K562 (cell line): ENCODE measurements around the gene ERGIC1. TPM values are rescaled to one million over a fixed set of nuclear protein-coding genes. Genes with fewer than 3 reads are reported as not detected.

ENCODE experiments used
- ETV6 ChIP-seq, 3 experiments: fragments of 150-350 bp in 1 of 3; sonication (generic) in 1 of 3; formaldehyde crosslinking in 1 of 3; IDR thresholded peaks; 2 replicates each; pipeline versions ENCODE4 v1.6.1 to v1.8.0; 2014 to 2022; ENCODE audit warnings: borderline replicate concordance in 2 of 3, low read depth in 2 of 3, antibody characterized with exemption in 1 of 3, low read length in 1 of 3, mild to moderate bottlenecking in 1 of 3, missing genetic modification reagents in 1 of 3
- GATAD2B ChIP-seq: fragments of 450-650 bp; IDR thresholded peaks from 2 replicates; pipeline ENCODE4 v1.6.1; 2017; ENCODE audit warnings: mild to moderate bottlenecking, borderline replicate concordance
- HDAC6 ChIP-seq: IDR thresholded peaks from 2 replicates; pipeline ENCODE4 v1.6.1; 2012; ENCODE audit warnings: low read depth, mild to moderate bottlenecking, control low read depth, inconsistent platforms, low read length, moderate library complexity
- KAT8 ChIP-seq: fragments of 450-650 bp; IDR thresholded peaks from 2 replicates; pipeline ENCODE4 v1.6.1; 2016; ENCODE audit warnings: low read depth, mild to moderate bottlenecking
- KLF10 ChIP-seq: fragments of 250-450 bp; sonication (Bioruptor Pico); IDR thresholded peaks from 2 replicates; pipeline ENCODE4 v1.6.1; 2021; ENCODE audit warnings: matching md5 sums
- NRF1 ChIP-seq, 2 experiments: fragments of 450-650 bp; IDR thresholded peaks in 1 of 2; conservative IDR thresholded peaks in 1 of 2; 2 replicates each; pipeline ENCODE4 v1.6.1; 2014; ENCODE audit warnings: mild to moderate bottlenecking in 2 of 2
- POLR2AphosphoS2 ChIP-seq: IDR thresholded peaks from 2 replicates; pipeline ENCODE4 v1.6.1; 2012; ENCODE audit warnings: low read length, improper control_type of control experiment
- POLR2B ChIP-seq: fragments of 450-650 bp; IDR thresholded peaks from 2 replicates; pipeline ENCODE4 v1.6.1; 2018; ENCODE audit warnings: low read depth; ENCODE audit not compliant: partially characterized antibody
- PRDM10 ChIP-seq: fragments of 450-650 bp; IDR thresholded peaks from 2 replicates; pipeline ENCODE4 v1.6.1; 2018; ENCODE audit not compliant: partially characterized antibody
- SMARCA5 ChIP-seq: fragments of 450-650 bp; IDR thresholded peaks from 2 replicates; pipeline ENCODE4 v1.6.1; 2016
- SRF ChIP-seq, 2 experiments: fragments of 250-450, 450-650 bp in 1 of 2; sonication (Bioruptor Pico) in 1 of 2; sonication (generic) in 1 of 2; formaldehyde crosslinking; IDR thresholded peaks; 2 replicates each; pipeline versions ENCODE4 v1.5.0 to v1.5.1; 2020 to 2022; ENCODE audit warnings: mild to moderate bottlenecking in 1 of 2, missing genetic modification reagents in 1 of 2
- TCF7L2 ChIP-seq: fragments of 150-350 bp; IDR thresholded peaks from 2 replicates; pipeline ENCODE4 v1.6.1; 2016; ENCODE audit warnings: low read depth, mild to moderate bottlenecking, low read length, moderate library complexity
- TOE1 ChIP-seq, 2 experiments: fragments of 450-650 bp in 1 of 2; sonication (generic) in 1 of 2; formaldehyde crosslinking in 1 of 2; IDR thresholded peaks; 2 replicates each; pipeline versions ENCODE4 v1.7.1 to v1.8.0; 2016 to 2022; ENCODE audit warnings: borderline replicate concordance in 2 of 2, mild to moderate bottlenecking in 2 of 2, antibody characterized with exemption in 1 of 2, inconsistent platforms in 1 of 2, low read depth in 1 of 2, missing genetic modification reagents in 1 of 2, moderate library complexity in 1 of 2
- ZC3H11A ChIP-seq: IDR thresholded peaks from 2 replicates; pipeline ENCODE4 v1.6.1; 2012; ENCODE audit warnings: low read depth, low read length, improper control_type of control experiment
- ZFPM2 ChIP-seq: fragments of 250-450 bp; sonication (Bioruptor Pico); IDR thresholded peaks from 2 replicates; pipeline ENCODE4 v1.5.1; 2022; ENCODE audit warnings: mild to moderate bottlenecking
- ZNF124 ChIP-seq: sonication (generic); formaldehyde crosslinking; IDR thresholded peaks from 2 replicates; pipeline ENCODE4 v1.8.1; 2022; ENCODE audit warnings: missing genetic modification reagents
- ZNF239 ChIP-seq: fragments of 250-450 bp; sonication (Bioruptor Pico); IDR thresholded peaks from 2 replicates; pipeline ENCODE4 v1.4.0; 2020; ENCODE audit warnings: mild to moderate bottlenecking
- ZNF586 ChIP-seq: fragments of 450-650 bp; formaldehyde crosslinking; conservative IDR thresholded peaks from 2 replicates; pipeline ENCODE4 v1.4.0; 2020; ENCODE audit warnings: mild to moderate bottlenecking, moderate library complexity
- polyA plus RNA-seq, 8 experiments: library from polyadenylated mRNA; depleted of rRNA in 4 of 8; stranded (reverse) in 5 of 8; unstranded in 3 of 8; fragments of >200 nt; fragmentation: Nextera tagmentation in 2 of 8; fragmentation: Illumina TruSeq in 1 of 8; extraction: Ambion mirVana in 2 of 8; extraction: Trizol in 1 of 8; gene quantifications; 2 replicates each; pipeline versions ENCODE4 v1.2.1 to v1.2.3, GENCODE V29; 2011 to 2014; ENCODE audit warnings: inconsistent platforms in 1 of 8, missing spikeins in 1 of 8
- total RNA-seq, 7 experiments: library from RNA; depleted of rRNA in 6 of 7; stranded (reverse); fragments of >200 nt in 6 of 7; fragmentation: Illumina TruSeq in 2 of 7; extraction: Trizol in 2 of 7; gene quantifications; 2 replicates each; pipeline versions ENCODE4 v1.2.1 to v1.2.3, GENCODE V29; 2011 to 2021; ENCODE audit warnings: low replicate concordance in 1 of 7
- TF ChIP-seq, protein P1 (sequence below): fragments of 200-800 bp; sonication (Bioruptor generic); IDR thresholded peaks from 2 replicates; pipeline ENCODE4 v1.6.1; 2016; ENCODE audit warnings: missing genetic modification characterization, missing compliant biosample characterization

Gene ERGIC1
- total and polyA plus RNA-seq, 9 of the 15 experiments (the other 6 are each of a cell fraction or from before 2014, with no cell fraction given) = 5.5 to 68.4 (median 36.4) TPM

- TF ChIP-seq, protein P1, sequence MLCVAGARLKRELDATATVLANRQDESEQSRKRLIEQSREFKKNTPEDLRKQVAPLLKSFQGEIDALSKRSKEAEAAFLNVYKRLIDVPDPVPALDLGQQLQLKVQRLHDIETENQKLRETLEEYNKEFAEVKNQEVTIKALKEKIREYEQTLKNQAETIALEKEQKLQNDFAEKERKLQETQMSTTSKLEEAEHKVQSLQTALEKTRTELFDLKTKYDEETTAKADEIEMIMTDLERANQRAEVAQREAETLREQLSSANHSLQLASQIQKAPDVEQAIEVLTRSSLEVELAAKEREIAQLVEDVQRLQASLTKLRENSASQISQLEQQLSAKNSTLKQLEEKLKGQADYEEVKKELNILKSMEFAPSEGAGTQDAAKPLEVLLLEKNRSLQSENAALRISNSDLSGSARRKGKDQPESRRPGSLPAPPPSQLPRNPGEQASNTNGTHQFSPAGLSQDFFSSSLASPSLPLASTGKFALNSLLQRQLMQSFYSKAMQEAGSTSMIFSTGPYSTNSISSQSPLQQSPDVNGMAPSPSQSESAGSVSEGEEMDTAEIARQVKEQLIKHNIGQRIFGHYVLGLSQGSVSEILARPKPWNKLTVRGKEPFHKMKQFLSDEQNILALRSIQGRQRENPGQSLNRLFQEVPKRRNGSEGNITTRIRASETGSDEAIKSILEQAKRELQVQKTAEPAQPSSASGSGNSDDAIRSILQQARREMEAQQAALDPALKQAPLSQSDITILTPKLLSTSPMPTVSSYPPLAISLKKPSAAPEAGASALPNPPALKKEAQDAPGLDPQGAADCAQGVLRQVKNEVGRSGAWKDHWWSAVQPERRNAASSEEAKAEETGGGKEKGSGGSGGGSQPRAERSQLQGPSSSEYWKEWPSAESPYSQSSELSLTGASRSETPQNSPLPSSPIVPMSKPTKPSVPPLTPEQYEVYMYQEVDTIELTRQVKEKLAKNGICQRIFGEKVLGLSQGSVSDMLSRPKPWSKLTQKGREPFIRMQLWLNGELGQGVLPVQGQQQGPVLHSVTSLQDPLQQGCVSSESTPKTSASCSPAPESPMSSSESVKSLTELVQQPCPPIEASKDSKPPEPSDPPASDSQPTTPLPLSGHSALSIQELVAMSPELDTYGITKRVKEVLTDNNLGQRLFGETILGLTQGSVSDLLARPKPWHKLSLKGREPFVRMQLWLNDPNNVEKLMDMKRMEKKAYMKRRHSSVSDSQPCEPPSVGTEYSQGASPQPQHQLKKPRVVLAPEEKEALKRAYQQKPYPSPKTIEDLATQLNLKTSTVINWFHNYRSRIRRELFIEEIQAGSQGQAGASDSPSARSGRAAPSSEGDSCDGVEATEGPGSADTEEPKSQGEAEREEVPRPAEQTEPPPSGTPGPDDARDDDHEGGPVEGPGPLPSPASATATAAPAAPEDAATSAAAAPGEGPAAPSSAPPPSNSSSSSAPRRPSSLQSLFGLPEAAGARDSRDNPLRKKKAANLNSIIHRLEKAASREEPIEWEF (CRISPR knock-in tag) = no peak
- TF ChIP-seq SRF (CRISPR knock-in tag; IDR thresholded peaks at IDR 0.05) (no peak), ZNF586 (CRISPR knock-in tag) (no peak), PRDM10 (peak; percentile 41), ZFPM2 (CRISPR knock-in tag) (no peak), POLR2AphosphoS2 (no peak), KAT8 (no peak), ZNF239 (CRISPR knock-in tag) (no peak), SMARCA5 (no peak), TCF7L2 (no peak), NRF1 (conservative IDR thresholded peaks at IDR 0.05 in 1 of 2, IDR thresholded peaks at IDR 0.05 in 1 of 2) (no peak), HDAC6 (no peak), POLR2B (no peak), GATAD2B (peak; percentile 67; the same call in 1 of the 2 replicates), TOE1 (IDR thresholded peaks at IDR 0.05; ENCODE audit: borderline replicate concordance) (no peak; the same call in 1 of the 2 replicates), TOE1 (CRISPR knock-in tag; IDR thresholded peaks at IDR 0.05; ENCODE audit: borderline replicate concordance, low read depth) (no peak), ZC3H11A (no peak), ZNF124 (CRISPR knock-in tag) (no peak), KLF10 (CRISPR knock-in tag) (no peak), ETV6 (IDR thresholded peaks at IDR 0.05; ENCODE audit: borderline replicate concordance in 1 of 2, low read depth in 2 of 2, low read length in 1 of 2) (no peak), ETV6 (CRISPR knock-in tag; IDR thresholded peaks at IDR 0.05; ENCODE audit: borderline replicate concordance) (no peak)
Observed at GRCh38 chr5:172901012-172901780, 67.1 kb downstream of the ERGIC1 start (continued).
